Measurements from ENCODE around the gene GRIA2.

The GRIA2 gene

GRCh38 chr4:157265281-157265680, 44.8 kb downstream of the GRIA2 start:
- no peak for DNase-seq

- DNase-seq: no peak
Measured at GRCh38 chr4:157270108-157270507, 49.6 kb downstream of the GRIA2 start.

GRCh38 chr4:157270552-157270951, 50.0 kb downstream of the GRIA2 start:
- DNase-seq: no peak

GRCh38 chr4:157271166-157271869, 50.8 kb downstream of the GRIA2 start:
- DNase-seq: no peak

- DNase-seq: no peak
Measured at GRCh38 chr4:157280673-157281072, 60.1 kb downstream of the GRIA2 start.

- DNase-seq: no peak
Measured at GRCh38 chr4:157282019-157282418, 61.5 kb downstream of the GRIA2 start.

GRCh38 chr4:157287445-157287844, 66.9 kb downstream of the GRIA2 start:
- DNase-seq: no peak

GRCh38 chr4:157290622-157291021, 70.1 kb downstream of the GRIA2 start:
- no peak for DNase-seq

GRCh38 chr4:157291071-157291470, 70.5 kb downstream of the GRIA2 start:
- DNase-seq: no peak

- no peak for DNase-seq
Measured at GRCh38 chr4:157293673-157294072, 73.1 kb downstream of the GRIA2 start.

GRCh38 chr4:157294575-157294974, 74.0 kb downstream of the GRIA2 start:
- no peak for DNase-seq

- DNase-seq: no peak
Measured at GRCh38 chr4:157300701-157301100, 80.2 kb downstream of the GRIA2 start.

GRCh38 chr4:157303471-157303960, 83.0 kb downstream of the GRIA2 start:
- DNase-seq: no peak

- no peak for DNase-seq
Measured at GRCh38 chr4:157304769-157305168, 84.2 kb downstream of the GRIA2 start.

GRCh38 chr4:157312702-157313101, 92.2 kb downstream of the GRIA2 start:
- no peak for DNase-seq

- DNase-seq: no peak
Measured at GRCh38 chr4:157314906-157315305, 94.4 kb downstream of the GRIA2 start.

- no peak for DNase-seq
Measured at GRCh38 chr4:157315968-157316367, 95.4 kb downstream of the GRIA2 start.

GRCh38 chr4:157320092-157320491, 99.6 kb downstream of the GRIA2 start:
- DNase-seq: no peak

- no peak for DNase-seq
Measured at GRCh38 chr4:157327666-157328065, 107.1 kb downstream of the GRIA2 start.

GRCh38 chr4:157357887-157358286, 137.4 kb downstream of the GRIA2 start:
- DNase-seq: no peak

GRCh38 chr4:157358439-157358838, 137.9 kb downstream of the GRIA2 start:
- no peak for DNase-seq

- no peak for DNase-seq
Measured at GRCh38 chr4:157358851-157359250, 138.3 kb downstream of the GRIA2 start.

GRCh38 chr4:157363360-157363759, 142.8 kb downstream of the GRIA2 start:
- no peak for DNase-seq

GRCh38 chr4:157372154-157372553, 151.6 kb downstream of the GRIA2 start:
- DNase-seq: no peak

GRCh38 chr4:157372567-157372966, 152.0 kb downstream of the GRIA2 start:
- no peak for DNase-seq

Measured in CD4-positive, alpha-beta T cell treated with Interleukin-15 for 1 hour (primary cell).